ENCODE data around the gene ZNF527.
A peak's percentile ranks its signal among the peaks of the same experiment; 100 is the strongest.
"Not testable (repeated sequence)": the region's sequence is repeated elsewhere in the genome, so short reads cannot be mapped to it uniquely, and the experiment has no call there.

The ZNF527 gene

DNA sequence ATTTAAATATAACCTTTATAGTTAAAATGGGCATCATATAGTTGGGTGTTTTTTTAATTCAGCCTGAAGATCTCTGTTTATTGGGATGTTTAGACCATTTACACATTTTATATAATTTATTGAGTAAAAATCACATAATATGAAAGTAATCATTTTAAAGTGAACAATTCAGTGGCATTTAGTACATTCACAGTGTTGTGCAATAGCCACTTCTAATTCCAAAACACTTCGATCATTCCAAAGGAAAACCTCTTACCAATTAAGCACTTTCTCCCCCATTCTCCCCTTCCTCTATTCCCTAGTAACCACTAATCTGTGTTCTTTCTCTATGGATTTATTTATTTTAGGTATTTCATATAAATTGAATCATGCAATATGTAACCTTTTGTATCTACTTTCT lies 30.2 kb downstream of the ZNF527 start:
- Histone ChIP-seq H3K9me3 (ENCODE audit: insufficient read depth, low read length) (peaks cover 29% of the 10 kb centered on the region), H3K4me1 (ENCODE audit: insufficient read depth, insufficient read length) (no peaks in the 10 kb centered on the region), H3K27me3 (ENCODE audit: insufficient read depth, insufficient read length) (no peaks in the 10 kb centered on the region), H3K4me3 (ENCODE audit: insufficient read length, low read depth) (no peak overlapping the region), H3K9ac (ENCODE audit: insufficient read length, low read depth) (no peak overlapping the region), H3K36me3 (ENCODE audit: insufficient read depth, insufficient read length, low read length) (no peaks in the 10 kb centered on the region)
- TF ChIP-seq YY1 (IDR thresholded peaks at IDR 0.05; ENCODE audit: insufficient read depth, insufficient read length): no peak
- no peak for TF ChIP-seq ZNF274 (IDR thresholded peaks at IDR 0.05; ENCODE audit: low read depth, low read length)
- no peak for TF ChIP-seq SUZ12 (IDR thresholded peaks at IDR 0.05; ENCODE audit: extremely low read depth, insufficient read depth, insufficient read length)
- no peak for DNase-seq (ENCODE audit: low read depth, low spot score)

DNA sequence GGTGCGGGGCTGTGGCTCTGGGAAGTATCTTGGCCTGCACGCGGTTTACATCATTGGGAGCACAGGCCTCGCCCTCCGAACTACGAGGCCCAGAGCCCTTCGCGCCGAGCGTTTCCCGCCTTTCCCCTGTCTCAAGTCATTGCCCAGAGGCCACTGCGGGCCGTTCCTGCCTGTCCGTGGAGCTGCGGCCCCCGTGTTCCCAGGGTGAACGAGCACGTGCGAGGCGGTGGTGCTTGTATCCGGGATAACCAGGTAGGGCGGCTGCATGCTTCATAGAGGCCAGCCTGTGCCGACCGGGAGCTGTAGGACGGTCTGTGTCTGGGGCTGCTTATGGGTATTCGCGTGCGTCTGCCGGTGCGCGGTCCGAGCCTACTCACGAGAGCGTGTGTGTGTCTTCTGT lies 32.5 kb downstream of the ZNF527 start:
- Histone ChIP-seq H3K27me3 (ENCODE audit: insufficient read depth, insufficient read length) (no peaks in the 10 kb centered on the region), H3K9ac (ENCODE audit: insufficient read length, low read depth) (no peak overlapping the region), H3K4me3 (ENCODE audit: insufficient read length, low read depth) (no peak overlapping the region), H3K4me1 (ENCODE audit: insufficient read depth, insufficient read length) (no peaks in the 10 kb centered on the region), H3K36me3 (ENCODE audit: insufficient read depth, insufficient read length, low read length) (no peaks in the 10 kb centered on the region), H3K9me3 (ENCODE audit: insufficient read depth, low read length) (peaks cover 36% of the 10 kb centered on the region)
- TF ChIP-seq SUZ12 (IDR thresholded peaks at IDR 0.05; ENCODE audit: extremely low read depth, insufficient read depth, insufficient read length): no peak
- no peak for TF ChIP-seq YY1 (IDR thresholded peaks at IDR 0.05; ENCODE audit: insufficient read depth, insufficient read length)
- TF ChIP-seq ZNF274 (IDR thresholded peaks at IDR 0.05; ENCODE audit: low read depth, low read length): no peak
- DNase-seq (ENCODE audit: low read depth, low spot score): no peak

DNA sequence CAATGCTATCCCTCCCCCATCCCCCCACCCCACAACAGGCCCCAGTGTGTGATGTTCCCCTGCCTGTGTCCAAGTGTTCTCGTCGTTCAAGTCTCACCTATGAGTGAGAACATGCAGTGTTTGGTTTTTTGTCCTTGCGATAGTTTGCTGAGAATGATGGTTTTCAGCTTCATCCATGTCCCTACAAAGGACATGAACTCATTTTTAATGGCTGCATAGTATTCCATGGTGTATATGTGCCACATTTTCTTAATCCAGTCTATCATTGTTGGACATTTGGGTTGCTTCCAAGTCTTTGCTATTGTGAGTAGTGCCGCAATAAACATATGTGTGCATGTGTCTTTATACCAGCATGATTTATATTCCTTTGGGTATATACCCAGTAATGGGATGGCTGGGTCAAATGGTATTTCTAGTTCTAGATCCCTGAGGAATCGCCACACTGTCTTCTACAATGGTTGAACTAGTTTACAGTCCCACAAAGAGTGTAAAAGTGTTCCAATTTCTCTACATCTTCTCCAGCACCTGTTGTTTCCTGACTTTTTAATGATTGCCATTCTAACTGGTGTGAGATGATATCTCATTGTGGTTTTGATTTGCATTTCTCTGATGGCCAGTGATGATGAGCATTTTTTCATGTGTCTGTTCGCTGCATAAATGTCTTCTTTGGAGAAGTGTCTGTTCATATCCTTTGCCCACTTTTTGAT lies 35.4 kb downstream of the ZNF527 start:
- not testable (repeated sequence) for H3K4me1 ChIP-seq (ENCODE audit: insufficient read depth, insufficient read length); H3K36me3 ChIP-seq (ENCODE audit: insufficient read depth, insufficient read length, low read length); H3K27me3 ChIP-seq (ENCODE audit: insufficient read depth, insufficient read length); DNase-seq (ENCODE audit: low read depth, low spot score); H3K4me3 ChIP-seq (ENCODE audit: insufficient read length, low read depth); H3K9ac ChIP-seq (ENCODE audit: insufficient read length, low read depth)
- H3K9me3 ChIP-seq (ENCODE audit: insufficient read depth, low read length): peaks cover 55% of the 10 kb centered on the region

DNA sequence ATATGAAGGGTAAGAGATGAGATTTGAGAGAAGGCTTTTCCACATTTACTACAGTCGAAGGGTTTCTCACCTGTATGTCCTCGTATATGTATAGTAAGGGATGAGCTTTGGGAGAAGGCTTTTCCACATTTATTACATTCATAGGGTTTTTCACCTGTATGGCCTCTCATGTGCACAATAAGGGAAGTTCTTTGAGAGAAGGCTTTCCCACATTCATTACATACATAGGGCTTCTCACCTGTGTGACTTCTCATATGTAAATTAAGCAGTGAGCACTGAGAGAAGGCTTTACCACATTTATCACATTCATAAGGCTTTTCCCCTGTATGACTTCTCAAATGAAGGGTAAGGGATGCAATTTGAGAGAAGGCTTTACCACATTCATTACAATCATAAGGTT lies 41.8 kb downstream of the ZNF527 start:
- TF ChIP-seq YY1 (IDR thresholded peaks at IDR 0.05; ENCODE audit: insufficient read depth, insufficient read length) (no peak), SUZ12 (IDR thresholded peaks at IDR 0.05; ENCODE audit: extremely low read depth, insufficient read depth, insufficient read length) (no peak), ZNF274 (IDR thresholded peaks at IDR 0.05; ENCODE audit: low read depth, low read length) (no peak)
- DNase-seq (ENCODE audit: low read depth, low spot score): no peak
- Histone ChIP-seq H3K27me3 (ENCODE audit: insufficient read depth, insufficient read length) (no peaks in the 10 kb centered on the region), H3K4me3 (ENCODE audit: insufficient read length, low read depth) (no peak overlapping the region), H3K9me3 (ENCODE audit: insufficient read depth, low read length) (peaks cover 97% of the 10 kb centered on the region), H3K36me3 (ENCODE audit: insufficient read depth, insufficient read length, low read length) (peaks cover 13% of the 10 kb centered on the region), H3K9ac (ENCODE audit: insufficient read length, low read depth) (no peak overlapping the region), H3K4me1 (ENCODE audit: insufficient read depth, insufficient read length) (no peaks in the 10 kb centered on the region)

DNA sequence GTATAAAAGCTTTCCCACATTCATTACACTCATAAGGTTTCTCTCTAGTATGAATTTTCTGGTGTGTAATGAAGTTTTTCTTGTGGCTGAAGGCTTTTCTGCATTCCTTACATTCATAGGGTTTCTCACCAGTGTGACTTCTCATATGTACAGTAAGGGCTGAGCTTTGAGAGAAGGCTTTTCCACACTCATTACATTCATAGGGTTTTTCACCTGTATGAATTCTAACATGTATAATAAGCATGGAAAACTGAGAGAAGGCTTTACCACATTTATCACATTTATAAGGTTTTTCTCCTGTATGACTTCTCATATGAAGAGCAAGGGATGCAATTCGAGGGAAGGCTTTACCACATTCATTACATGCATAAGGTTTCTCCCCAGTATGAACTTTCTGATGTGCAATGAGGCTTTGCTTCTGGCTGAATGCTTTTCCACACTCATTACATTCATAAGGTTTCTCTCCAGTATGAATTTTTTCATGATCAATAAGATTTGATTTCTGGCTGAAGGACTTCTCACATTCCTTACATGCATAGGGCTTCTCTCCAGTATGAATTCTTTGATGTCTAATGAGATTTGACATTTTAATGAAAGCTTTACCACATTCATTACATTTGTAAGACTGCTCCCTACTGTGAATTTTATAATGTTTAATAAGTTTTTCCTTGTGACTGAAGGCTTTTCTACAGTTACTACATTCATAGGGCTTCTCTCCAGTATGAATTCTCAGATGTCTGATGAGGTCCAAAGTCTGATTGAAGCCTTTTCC lies 42.6 kb downstream of the ZNF527 start:
- Histone ChIP-seq H3K9me3 (ENCODE audit: insufficient read depth, low read length) (peaks cover 96% of the 10 kb centered on the region), H3K4me1 (ENCODE audit: insufficient read depth, insufficient read length) (no peaks in the 10 kb centered on the region), H3K4me3 (ENCODE audit: insufficient read length, low read depth) (no peak overlapping the region), H3K36me3 (ENCODE audit: insufficient read depth, insufficient read length, low read length) (peaks cover 13% of the 10 kb centered on the region), H3K27me3 (ENCODE audit: insufficient read depth, insufficient read length) (no peaks in the 10 kb centered on the region), H3K9ac (ENCODE audit: insufficient read length, low read depth) (no peak overlapping the region)
- TF ChIP-seq YY1 (IDR thresholded peaks at IDR 0.05; ENCODE audit: insufficient read depth, insufficient read length) (no peak), ZNF274 (IDR thresholded peaks at IDR 0.05; ENCODE audit: low read depth, low read length) (peak; percentile 88), SUZ12 (IDR thresholded peaks at IDR 0.05; ENCODE audit: extremely low read depth, insufficient read depth, insufficient read length) (no peak)
- DNase-seq (ENCODE audit: low read depth, low spot score): no peak

Measured in NT2/D1 (cell line).